ENCODE measurements around the gene SRP19. TPM values are rescaled to one million over a fixed set of nuclear protein-coding genes. Genes with fewer than 3 reads are reported as not detected.
"Not testable (repeated sequence)": the region's sequence is repeated elsewhere in the genome, so short reads cannot be mapped to it uniquely, and the experiment has no call there.

Gene SRP19
- total RNA-seq, 1 donor from 2014 or later, result 53.3 TPM

DNA sequence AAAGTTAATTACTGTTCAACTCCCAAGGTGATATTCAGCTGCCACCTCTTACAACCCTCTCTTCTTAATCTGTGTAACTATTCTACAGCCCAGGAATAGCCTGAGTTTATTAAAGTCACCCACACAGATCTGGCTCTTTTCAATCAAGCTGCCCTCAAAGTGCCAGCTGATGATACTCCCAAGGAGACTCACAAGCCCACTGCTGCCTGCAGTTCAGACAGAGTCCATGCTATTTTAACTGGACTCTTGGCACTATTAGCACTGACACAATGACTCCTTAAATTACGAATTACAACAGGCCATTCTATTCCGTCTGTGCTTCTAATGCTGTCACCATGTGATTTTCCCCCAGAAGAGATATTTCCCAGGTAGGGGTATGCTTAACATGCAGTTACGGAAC, 34.6 kb downstream of the SRP19 start:
- TF ChIP-seq, protein P1, sequence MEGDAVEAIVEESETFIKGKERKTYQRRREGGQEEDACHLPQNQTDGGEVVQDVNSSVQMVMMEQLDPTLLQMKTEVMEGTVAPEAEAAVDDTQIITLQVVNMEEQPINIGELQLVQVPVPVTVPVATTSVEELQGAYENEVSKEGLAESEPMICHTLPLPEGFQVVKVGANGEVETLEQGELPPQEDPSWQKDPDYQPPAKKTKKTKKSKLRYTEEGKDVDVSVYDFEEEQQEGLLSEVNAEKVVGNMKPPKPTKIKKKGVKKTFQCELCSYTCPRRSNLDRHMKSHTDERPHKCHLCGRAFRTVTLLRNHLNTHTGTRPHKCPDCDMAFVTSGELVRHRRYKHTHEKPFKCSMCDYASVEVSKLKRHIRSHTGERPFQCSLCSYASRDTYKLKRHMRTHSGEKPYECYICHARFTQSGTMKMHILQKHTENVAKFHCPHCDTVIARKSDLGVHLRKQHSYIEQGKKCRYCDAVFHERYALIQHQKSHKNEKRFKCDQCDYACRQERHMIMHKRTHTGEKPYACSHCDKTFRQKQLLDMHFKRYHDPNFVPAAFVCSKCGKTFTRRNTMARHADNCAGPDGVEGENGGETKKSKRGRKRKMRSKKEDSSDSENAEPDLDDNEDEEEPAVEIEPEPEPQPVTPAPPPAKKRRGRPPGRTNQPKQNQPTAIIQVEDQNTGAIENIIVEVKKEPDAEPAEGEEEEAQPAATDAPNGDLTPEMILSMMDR (conservative IDR thresholded peaks at IDR 0.05), result no peak
- DNase-seq (ENCODE audit: low read depth, low spot score), result no peak
- Mint-ChIP-seq H3K27me3 (ENCODE audit: low read depth) (no peaks in the 10 kb centered on the region), H3K9me3 (no peaks in the 10 kb centered on the region), H3K27ac (ENCODE audit: unreplicated experiment) (no peak overlapping the region), H3K4me1 (no peaks in the 10 kb centered on the region), H3K36me3 (ENCODE audit: low read depth) (peaks cover 20% of the 10 kb centered on the region), H3K4me3 (no peak overlapping the region)

DNA sequence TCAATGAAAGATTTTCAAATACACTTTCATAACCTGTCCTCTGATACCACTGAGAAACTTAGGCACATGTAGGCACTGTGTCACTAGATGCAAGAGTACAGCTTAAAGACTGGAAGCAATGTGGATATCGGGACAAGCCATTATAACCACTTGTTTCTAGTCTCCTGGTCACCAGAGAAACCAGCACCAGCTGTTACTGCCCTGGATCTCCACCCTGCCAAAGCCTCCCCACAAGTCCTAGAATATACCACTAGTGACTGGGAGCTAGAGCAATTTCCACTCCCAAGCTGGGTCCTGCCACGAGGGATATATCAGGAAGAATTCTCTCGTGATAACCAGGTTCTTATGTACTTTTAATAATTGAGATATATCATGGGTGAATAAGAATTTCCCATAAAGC, 41.5 kb downstream of the SRP19 start:
- Mint-ChIP-seq H3K4me3 (no peak overlapping the region), H3K27ac (ENCODE audit: unreplicated experiment) (no peak overlapping the region), H3K36me3 (ENCODE audit: low read depth) (peaks cover 10% of the 10 kb centered on the region), H3K4me1 (no peaks in the 10 kb centered on the region), H3K27me3 (ENCODE audit: low read depth) (no peaks in the 10 kb centered on the region), H3K9me3 (no peaks in the 10 kb centered on the region)
- TF ChIP-seq, protein P1 (conservative IDR thresholded peaks at IDR 0.05), result no peak
- no peak for DNase-seq (ENCODE audit: low read depth, low spot score)

DNA sequence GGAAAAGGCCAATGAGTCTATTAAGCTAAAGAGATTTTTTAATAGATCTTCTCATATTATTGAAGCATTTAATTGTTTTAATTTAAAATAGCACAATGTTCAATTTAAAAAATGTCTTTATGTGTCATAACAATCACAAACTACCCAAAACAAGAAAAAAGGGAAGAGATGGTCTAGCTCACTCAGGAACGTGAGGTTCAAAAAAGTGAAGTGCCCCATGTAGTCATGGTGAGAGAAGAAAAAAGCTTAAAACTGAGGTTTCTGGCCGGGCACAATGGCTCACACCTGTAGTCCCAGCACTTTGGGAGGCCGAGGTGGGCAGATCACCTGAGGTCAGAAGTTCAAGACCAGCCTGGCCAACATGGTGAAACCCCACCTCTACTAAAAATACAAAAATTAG, 43.9 kb downstream of the SRP19 start:
- not testable (repeated sequence) for DNase-seq (ENCODE audit: low read depth, low spot score); H3K9me3 Mint-ChIP-seq; H3K27ac Mint-ChIP-seq (ENCODE audit: unreplicated experiment); H3K4me3 Mint-ChIP-seq; H3K27me3 Mint-ChIP-seq (ENCODE audit: low read depth); H3K36me3 Mint-ChIP-seq (ENCODE audit: low read depth); H3K4me1 Mint-ChIP-seq

DNA sequence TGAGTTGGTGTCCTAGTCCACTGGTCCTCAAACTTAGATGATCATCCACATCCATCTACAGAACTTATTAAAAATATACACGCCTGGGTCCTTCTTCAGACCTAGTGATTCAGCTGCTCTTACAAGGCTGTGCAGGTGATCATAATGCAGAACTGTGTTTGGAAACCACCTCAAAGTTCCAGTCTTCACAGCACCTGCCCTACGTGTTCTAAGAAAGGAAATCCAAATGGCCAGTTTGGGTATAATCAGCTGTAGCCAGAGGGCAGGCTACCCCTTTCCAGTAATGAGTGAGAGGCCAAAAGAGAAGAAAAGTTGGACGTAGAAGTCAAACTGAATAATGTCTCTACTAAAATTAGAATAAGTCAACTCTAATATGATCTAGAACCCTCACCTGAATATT, 45.5 kb downstream of the SRP19 start:
- Mint-ChIP-seq H3K36me3 (ENCODE audit: low read depth) (peaks cover 3% of the 10 kb centered on the region), H3K27me3 (ENCODE audit: low read depth) (no peaks in the 10 kb centered on the region), H3K9me3 (no peaks in the 10 kb centered on the region), H3K27ac (ENCODE audit: unreplicated experiment) (no peak overlapping the region), H3K4me1 (peaks cover 6% of the 10 kb centered on the region), H3K4me3 (no peak overlapping the region)
- DNase-seq (ENCODE audit: low read depth, low spot score), result no peak
- TF ChIP-seq, protein P1 (conservative IDR thresholded peaks at IDR 0.05), result no peak

DNA sequence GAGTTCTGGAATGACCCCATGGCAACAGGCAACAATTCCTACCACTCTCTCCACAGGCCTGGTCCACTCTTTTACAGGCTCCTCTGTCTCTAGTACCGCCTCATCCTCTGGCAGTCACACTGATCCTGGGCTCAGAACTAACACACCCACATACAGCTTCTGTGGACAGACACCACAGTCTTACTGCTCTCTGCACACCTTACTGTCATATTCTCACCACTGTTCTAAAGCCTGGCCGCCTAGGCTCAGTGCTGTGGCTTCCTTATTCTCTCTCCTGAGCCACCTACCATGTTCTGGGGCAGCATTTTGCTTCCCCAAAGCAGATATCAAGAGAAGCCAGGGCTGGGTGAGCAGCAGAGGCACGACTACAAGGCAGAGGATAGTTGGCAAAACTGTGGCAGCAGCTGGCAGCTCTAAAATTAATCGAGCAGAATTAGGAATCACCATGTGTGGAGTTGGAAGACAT, 46.1 kb downstream of the SRP19 start:
- H3K9me3 Mint-ChIP-seq, result no peaks in the 10 kb centered on the region
- peaks cover 6% of the 10 kb centered on the region for H3K4me1 Mint-ChIP-seq
- no peak overlapping the region for H3K27ac Mint-ChIP-seq (ENCODE audit: unreplicated experiment)
- no peak for DNase-seq (ENCODE audit: low read depth, low spot score)
- H3K27me3 Mint-ChIP-seq (ENCODE audit: low read depth), result no peaks in the 10 kb centered on the region
- H3K4me3 Mint-ChIP-seq, result no peak overlapping the region
- TF ChIP-seq, protein P1 (conservative IDR thresholded peaks at IDR 0.05), result no peak
- H3K36me3 Mint-ChIP-seq (ENCODE audit: low read depth), result peaks cover 3% of the 10 kb centered on the region

DNA sequence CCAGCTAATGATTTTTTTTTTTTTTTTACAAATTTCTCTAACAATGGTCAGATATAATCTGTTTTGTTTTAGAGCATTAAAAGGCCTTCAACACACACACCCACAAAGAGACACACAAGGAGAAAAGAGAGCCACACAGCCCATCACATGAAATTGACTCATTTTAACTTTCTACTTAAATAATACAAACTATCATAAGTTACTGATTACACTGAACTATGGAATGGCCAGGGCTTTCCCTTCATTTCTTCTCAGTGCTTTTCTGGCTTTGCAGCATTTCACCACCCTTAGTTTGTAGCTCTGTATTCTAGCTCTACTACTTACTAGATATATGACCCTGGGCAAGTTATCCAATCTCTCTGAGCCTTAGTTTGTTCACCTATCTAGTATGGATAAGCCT, 47.8 kb downstream of the SRP19 start:
- Mint-ChIP-seq H3K27me3 (ENCODE audit: low read depth) (no peaks in the 10 kb centered on the region), H3K36me3 (ENCODE audit: low read depth) (peaks cover 7% of the 10 kb centered on the region), H3K9me3 (no peaks in the 10 kb centered on the region), H3K4me1 (peaks cover 6% of the 10 kb centered on the region), H3K4me3 (no peak overlapping the region), H3K27ac (ENCODE audit: unreplicated experiment) (no peak overlapping the region)
- TF ChIP-seq, protein P1 (conservative IDR thresholded peaks at IDR 0.05), result no peak
- no peak for DNase-seq (ENCODE audit: low read depth, low spot score)

Measured in neural crest cell (in vitro differentiated cells).